NOMO-1 (cell line): ENCODE data around the gene LOXHD1.
A peak's percentile ranks its signal among the peaks of the same experiment; 100 is the strongest.

Source experiments
- DNase-seq, 2 experiments: peaks; one replicate each; lab custom pipeline; 2025; ENCODE audit not compliant: unreplicated experiment in 2 of 2; lab: John Stamatoyannopoulos, UW

The LOXHD1 gene

DNA sequence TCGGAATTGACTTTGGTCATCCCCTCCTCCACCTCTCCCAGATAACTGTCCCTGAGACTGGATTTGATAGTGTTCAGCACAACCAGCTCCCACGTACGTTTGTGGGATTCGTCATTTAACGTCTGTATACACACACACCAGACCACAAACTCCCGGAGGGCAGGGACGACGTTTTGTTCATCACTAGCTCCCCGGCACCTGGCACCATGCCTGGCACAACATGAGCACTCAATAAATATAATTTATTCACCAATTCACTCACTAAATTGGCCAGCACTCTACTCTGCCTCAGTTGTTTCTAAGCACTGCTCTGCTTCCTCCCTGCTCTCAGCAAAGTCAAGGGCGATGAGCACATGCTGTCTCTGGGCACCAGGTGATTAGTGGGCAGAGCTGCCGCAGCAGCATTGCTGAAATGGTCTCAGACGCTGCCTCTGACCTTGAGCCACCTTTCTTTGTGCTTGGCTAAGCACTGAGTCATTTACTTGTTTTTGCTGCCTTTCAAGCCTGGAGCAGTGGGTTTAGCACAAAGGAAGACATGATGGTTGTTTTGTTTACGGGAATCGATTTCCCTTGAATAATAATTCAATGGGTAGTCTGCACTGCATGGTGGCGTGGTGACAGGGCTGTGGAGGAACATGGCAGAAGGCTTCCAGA is 19.3 kb upstream of the LOXHD1 start:
- DNase-seq, result no peak

DNA sequence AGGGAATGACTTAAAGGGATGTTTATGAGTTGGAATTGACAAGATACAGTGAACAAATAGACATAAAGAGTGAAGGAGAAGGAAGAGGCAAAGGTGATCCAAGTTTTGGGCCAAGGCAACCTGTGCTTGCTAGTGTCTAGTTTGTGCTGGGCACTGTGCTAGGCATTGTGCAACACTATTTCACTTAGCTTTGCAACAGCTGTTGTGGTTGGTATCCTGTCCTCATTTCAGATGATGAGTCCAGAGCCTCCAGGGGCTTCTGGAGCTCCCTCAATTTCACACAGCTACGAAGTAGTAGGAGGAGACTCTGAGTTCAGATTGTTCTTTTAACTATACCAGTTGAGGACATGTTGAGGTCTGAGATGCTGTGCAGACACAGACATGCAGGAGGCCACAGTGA is 18.1 kb upstream of the LOXHD1 start:
- peak in 1 of 2 experiments; percentile 33 for DNase-seq

DNA sequence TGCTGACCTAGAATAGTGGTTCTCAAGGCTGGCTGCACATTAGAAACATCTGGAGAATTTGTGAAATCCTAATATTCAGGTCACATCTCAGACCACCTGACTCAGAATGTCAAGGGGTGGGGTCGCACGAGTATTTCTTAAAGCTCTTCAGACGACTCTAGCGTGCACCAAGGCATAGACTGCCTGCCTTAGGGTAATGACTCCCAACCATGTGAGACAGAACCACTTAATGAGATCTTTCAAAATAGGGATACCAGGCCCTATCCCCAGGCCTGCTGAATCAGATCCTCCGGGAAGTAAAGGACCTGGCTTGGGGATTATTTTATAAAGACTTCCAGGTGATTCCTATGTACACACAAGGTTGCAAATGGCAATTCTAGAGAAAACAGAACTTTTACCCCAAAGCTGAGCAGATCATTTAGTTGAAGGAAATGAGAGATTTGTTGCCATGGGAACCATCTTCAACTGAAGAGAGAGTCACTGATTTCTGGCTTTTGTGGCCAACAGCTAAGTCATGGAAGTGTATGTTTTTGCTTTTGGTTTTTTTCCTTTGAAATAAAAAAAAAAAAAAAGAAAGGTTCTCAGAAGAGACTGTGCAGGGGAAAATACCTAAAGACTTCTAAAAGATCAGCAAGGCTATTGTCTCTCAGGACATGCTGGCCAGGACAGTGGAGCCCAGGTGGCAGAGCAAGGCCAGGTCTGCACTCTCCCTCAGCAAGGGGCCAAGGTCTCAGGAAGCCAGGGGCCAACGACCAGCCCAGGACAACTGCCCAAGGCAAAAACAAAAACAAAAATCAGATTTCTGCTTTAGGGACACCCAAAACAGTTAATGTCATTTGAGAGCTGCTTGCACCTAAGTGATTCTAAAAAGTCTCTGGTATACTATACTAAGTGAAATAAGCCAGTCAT is 15.3 kb upstream of the LOXHD1 start:
- peak in 1 of 2 experiments; percentile 31 for DNase-seq

DNA sequence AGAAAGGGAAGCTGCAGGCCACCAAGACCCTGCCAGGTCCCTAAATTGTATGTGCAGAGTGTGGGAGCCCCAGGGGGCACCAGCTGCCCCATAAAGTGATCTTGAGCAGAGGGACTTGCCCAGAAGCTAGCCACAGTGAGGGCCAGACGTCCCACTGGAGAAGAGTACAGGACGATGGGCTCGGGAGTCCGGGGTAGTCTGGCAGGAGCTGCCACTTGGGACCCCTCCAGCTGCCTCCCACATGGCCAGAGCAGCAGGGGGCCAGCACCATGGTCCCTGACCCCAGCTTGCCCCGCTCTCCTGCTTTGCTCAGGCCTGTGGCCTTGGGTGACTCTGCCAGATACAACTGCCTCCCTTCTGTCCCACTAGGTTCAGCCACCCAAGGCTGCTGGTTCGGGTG is 11.7 kb upstream of the LOXHD1 start:
- no peak for DNase-seq

DNA sequence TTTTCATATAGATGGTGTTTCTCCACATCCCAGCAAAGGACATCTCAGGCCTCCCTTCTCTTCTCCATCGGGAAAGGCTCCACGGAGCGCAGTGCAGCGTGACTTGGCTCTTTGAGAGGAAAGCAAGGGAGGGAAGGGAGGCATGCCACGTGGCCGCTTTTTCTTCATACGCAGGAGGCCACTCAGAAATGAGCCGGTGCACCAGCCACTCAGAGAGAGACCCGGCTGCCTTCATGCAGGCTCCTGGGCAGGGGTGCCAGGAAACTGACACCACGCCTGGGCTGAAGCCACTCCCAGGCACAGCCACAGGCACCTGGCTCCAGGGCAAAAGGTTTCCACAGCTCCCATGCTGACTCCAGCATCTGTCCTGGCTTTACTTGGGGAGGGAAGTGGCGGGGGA is 11.1 kb upstream of the LOXHD1 start:
- no peak for DNase-seq

DNA sequence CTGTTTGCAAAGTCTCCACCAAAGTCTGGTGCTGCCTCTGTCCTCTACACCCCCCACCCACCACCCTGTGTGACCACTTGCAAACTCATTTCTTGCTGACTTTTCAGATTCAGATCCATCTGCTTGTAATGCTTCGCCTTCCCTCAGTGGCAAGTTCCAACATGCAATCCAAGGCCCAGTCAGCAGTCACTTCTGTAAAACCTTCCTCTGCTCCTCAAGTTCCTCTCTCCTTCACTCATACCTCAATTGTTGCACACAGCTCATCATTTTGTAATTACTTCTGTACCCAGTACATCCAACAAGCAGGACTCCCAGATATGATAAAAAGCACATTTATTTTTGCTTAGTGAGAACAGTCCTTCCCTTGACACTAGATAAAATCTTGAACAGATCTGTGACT is 6.5 kb upstream of the LOXHD1 start:
- DNase-seq, result peak in 1 of 2 experiments; percentile 36

DNA sequence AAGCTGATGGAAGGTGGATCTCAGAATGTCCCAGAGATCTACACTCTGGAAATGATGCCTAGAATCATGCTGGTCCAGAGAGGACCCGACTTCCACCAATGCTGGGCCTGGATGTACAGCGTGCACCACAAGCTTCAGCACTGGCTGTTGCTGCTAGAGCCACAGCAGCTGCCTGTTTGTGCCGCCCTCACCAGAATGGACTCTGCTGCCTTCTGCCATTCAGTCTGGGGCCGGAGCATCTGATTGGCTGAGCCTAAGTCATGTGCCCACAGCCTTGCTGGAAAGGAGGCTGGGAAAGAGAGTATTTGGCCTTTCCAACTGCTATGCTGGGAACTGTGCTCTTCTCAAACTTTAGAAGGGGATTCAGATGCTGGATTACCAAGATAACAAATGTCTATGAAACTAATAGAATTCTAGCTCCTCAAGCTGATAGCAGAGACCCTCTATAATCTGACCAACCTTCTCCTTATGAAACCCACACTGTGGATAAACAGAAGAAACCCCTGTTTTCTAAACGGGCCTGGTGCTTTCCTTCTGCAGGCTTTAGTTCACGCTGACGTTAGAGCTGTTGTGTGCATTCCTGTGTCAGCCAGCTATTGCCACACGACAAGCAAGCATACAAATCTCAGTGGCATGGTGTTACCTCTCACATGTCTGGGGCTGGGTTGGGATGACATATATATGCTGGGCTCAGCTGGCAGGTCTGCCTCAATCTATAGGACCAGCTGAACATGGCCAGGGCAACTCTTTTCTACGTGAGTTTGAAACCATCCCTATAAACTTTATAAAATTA is 4.1 kb upstream of the LOXHD1 start:
- no peak for DNase-seq

DNA sequence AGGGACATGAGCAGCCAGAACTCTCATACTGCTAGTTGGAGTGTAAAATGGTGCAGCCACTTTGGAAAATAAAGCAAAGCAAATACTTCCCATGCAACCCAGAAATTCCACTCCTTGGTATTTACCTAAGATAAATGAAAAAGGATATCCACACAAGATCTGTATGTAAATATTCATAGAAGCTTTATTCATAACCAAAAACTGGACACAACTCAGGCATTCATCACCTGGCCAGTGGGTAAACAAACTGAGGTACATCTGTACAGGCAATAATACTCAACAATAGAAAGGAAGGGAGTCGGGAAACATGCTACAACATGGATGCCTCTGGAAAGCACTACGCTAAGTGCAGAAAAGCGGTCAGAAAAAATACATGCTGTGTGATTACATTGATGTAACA is 2.5 kb upstream of the LOXHD1 start:
- DNase-seq, result no peak

DNA sequence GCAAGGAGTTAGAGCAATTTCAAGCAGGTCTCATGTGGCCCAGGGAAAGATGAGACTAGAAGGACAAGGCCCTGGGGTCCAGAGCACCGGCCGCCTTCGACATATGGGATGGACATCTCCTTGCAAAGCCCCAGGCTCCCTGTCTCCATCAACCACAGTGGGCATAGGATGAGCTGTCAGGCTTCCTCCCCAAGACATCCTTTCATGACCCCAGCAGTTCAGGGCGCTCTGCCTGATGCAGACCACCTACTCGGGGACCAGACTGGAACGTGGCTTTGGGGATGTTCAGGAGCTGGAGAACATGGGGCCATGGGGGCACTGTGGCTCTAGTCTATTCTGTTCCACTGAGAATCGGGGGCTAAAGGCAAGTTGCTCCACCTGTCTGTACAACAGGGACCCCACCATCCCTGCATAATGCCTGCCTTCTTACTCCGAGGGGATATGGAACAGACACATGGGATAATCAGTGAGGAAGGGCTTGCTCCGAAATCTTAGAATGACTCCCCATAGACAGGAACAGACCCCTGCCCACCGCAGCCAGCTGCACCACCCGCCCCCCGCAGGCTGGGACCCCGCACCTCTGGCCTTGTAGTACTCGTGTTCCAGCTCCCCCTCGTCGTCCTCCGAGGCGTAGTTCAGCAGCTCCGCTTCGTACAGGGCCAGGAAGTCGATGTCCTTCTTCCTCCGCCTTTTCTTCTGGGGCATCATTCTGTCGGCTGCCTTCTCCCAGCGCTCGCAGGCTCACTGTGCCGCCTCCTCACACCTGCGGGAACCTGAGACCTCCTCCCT is 500 bp downstream of the LOXHD1 start:
- DNase-seq, result no peak

DNA sequence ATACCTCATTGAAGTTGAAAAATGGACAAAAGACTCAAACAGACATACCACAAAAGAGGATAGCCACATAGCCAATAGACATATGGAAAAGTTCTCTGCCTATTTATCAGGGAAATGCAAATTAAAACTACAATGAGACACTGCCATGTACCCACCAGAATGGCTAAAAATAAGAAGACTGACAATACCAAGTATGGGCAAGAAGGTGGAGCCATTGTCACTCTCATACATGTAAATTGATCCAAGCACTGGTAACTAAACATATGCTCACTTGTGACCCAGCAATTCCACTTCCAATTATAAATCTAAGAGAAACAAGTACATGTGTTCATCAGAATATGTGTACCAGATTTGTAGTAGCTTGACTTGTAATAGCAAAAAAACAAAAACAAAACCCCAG is 4.6 kb downstream of the LOXHD1 start:
- DNase-seq, result no peak

DNA sequence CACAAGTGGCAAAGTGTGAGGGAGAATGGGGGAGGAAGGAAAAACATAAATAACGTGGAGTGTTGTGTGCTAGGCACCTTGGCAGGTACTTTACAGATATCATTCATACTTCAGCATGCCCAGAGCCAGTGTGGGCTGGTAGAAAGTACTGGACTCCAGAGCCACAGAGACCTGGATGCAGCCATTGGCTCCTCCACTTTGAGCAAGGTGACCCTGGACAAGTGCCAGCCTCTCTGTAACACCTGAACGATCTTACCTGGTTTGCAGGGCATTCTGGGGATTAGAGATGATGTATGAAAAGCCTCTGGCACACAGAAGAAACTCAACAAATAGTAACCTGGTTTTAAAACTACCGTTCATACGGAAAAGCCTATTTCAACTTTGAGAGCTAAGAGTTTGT is 6.3 kb downstream of the LOXHD1 start:
- DNase-seq, result no peak

DNA sequence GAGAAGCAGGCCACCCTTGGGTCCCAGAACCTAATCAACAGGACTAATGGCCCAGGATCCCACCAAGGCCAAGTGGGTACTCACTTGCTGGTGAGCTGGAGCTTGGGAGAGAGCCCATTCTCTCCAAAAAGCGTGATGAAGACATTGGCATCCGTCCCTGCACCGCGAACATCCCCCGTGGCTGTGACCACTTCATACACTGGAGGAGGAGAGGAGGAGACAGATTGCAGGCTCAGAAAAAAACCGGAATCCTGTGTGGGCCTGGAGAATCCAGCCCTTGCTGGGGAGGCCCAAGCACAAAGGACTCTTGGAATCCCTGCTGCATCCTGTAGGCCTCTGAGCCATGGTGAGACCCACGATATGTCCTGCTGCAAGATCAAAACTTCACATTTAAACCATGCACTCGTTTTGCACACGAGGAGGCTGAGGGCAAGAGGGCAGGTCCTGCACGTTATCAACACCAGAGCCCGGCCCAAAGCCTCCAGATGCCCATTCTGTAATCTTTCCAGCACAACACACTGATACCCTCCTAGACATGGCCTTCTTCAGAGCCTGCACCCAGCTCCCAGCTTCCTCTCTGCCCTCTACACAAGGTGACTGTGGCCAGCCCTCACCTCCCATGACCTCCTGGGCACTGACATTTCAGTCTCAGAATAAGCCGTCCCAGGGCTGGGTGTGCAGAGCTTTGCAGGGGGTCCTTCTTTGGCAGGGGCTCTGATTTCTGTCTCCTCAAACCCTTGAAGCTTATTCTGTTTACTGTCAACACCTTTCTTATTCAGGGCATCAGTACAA is 7.8 kb downstream of the LOXHD1 start:
- DNase-seq, result no peak

DNA sequence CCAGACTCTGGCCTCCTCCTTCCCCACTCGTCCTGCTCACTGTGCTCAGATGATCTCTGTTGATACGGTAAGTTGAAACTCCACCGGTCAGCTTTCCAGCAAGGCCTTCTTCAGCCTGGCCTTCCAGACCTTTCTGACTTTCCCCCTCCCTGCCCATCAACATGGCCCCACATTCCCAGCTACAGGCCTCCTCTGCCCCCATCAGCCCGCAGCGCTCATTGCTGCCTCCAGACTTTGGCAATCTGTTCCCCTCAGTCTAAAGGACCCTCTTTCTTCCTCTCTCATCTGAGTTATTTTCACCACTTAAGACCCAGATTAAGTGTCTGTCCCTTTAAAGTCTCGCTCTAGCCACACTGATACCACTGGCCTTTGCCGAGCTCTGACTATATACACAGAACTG is 10.6 kb downstream of the LOXHD1 start:
- DNase-seq, result no peak

DNA sequence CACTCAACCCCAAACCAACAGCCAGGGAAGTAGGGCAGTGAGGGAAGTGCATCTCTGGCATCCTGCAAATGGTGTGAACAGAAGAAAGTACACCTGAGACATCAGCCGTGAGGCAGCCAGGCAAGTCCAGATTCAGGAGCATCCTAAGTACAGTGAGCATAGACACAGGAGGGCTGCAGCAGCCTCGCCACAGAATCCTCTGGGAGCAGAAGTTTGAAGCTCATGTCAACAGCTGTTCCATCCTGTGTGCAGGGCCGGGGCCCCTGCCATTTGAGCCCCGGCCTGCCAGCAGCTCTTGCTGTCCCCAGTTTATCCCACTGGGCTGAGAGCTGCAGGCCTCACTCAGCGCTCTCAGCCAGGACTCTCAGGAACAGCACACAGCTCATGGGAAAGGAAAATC is 14.5 kb downstream of the LOXHD1 start:
- DNase-seq, result no peak

DNA sequence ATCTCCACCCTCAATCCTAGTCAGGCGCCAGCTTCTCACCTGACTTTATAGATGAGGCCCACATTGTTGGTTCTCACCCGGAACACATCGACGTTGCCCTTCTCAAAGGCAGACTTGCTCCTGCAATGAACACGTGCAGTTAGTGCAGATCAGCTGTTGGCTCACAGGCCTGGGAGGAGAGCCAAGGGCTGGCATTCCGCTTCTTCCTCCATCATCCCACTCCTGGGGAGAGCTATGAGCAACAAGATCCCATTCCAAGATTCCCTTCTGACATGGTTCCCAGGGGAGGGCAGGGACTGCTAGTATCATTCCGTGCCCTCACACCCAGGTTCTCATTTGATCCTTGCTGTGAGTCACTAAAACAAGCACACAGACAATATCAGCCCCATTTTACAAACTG is 15.1 kb downstream of the LOXHD1 start:
- DNase-seq, result no peak

DNA sequence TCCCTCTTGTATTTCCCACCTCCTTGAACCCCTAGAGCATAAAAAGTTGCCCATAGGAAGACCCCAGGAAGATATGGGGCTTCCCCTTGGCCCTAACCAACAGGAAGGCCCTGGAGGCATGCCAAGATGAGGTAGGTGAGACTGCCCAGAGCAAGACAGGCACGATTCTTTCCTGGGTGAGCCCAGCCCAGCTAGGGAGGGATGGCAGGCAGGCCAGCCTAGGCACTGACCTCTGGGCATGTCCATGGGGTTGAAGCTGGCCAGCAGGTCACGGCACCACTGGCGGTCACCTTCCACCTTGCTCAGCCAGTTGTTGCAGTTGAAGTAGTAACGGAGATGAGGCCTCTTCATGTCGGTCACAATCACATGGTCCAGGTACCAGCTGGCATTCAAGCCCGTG is 17.6 kb downstream of the LOXHD1 start:
- no peak for DNase-seq

DNA sequence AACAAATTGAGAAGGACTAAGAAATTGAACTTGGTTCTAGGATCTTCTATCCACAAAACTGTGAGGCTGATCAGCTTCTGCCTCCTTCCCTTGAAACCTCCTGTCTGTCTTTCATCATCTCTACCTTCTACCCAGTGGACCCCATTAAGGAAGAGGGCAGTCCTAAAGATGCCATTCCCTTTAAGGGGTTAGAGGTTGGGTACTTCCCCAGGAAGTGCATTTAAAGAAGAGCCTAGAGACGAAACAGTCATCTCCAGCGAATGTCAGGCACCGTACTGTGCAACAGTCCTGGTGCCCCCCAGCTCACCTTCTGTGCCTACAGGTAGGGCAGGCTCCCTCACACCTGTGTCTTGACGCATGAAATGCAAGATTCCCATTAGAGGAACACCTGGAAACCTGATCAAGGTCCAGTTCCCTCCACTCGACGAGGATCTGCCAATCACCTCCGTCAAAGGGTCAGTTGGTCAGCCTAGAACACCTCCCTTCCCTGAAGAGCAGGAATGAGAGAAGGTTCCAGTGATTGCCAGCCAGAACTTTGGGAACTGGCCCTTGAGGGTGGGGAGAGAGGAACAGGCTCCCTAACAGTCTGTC is 20.9 kb downstream of the LOXHD1 start:
- DNase-seq, result no peak

DNA sequence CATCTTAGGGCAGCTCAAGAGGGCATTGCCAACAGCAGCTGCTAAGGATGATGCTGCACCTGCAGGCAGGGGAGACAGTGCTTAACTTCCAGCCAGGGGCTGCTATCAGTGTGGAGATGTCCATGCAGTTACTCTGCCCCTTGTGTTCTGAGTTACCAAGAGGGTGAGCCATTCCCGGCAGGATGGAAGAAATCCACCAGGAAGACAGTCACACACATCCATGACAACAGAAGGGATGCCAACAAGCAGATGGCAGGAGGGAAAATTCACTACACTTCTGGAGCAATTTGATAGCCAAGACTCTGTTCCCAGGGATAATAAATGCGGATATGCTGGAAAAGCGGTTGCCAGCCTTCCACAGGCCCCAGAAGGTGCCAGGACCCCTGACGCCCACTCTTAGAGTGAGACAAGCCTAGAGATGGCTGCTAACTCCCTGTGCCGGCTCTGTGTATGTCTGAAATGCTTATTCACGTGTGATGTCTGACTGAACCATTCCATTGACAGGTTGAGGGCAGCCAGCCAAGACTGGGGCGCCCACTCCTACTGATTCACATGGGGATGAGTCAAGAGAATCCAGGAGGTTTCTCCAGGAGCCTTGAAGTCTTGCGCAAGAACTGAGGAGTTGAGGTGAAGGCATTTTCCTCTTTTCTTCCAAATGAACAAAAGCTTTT is 24.5 kb downstream of the LOXHD1 start:
- no peak for DNase-seq

DNA sequence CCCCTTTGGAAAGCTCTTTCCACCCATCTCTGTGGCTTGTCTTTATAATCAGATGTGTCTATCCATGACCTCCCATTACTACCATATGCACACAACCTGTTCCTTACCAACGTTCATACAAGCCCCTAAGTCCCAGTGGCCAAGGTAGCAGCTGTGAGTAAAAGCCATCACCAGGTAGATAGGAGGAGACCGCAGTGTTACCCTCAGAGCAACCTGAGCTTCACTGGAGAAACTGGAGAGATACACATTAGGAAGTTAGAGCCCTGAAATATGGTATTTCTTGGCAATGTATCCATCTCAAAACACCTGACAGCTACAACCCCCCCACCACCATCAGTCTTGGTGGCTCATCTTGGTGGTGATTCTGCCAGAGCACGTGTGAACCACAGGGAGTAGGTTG is 26.0 kb downstream of the LOXHD1 start:
- DNase-seq, result no peak
